PC-3 (cell line): ENCODE results near the gene SOX1.

Experiments
- CTCF ChIP-seq: fragments of 300-600 bp; sonication (generic); conservative IDR thresholded peaks from 2 replicates; pipeline ENCODE4 v1.5.1; 2017; ENCODE audit warnings: antibody characterized with exemption, low read depth, mild to moderate bottlenecking, low read length
- EZH2 ChIP-seq: fragments of 300-600 bp; sonication (generic); IDR thresholded peaks from one replicate; pipeline ENCODE4 v1.6.1; 2017; ENCODE audit warnings: antibody characterized with exemption, mild to moderate bottlenecking, low read length; ENCODE audit not compliant: unreplicated experiment
- EZH2phosphoT487 ChIP-seq: fragments of 300-600 bp; sonication (generic); IDR thresholded peaks from 2 replicates; pipeline ENCODE4 v1.6.1; 2018; ENCODE audit warnings: mild to moderate bottlenecking, antibody characterized with exemption, low read length, borderline replicate concordance

GRCh38 chr13:112058941-112059340 lies 8.0 kb upstream of the SOX1 start:
- TF ChIP-seq CTCF (no peak), EZH2 (no peak), EZH2phosphoT487 (no peak)
